SKM-1 treated with dmso at 0.1 percent for 144 hours (cell line): ENCODE measurements around the gene LRCH4.
"Not testable (repeated sequence)": the region's sequence is repeated elsewhere in the genome, so short reads cannot be mapped to it uniquely, and the experiment has no call there.

ENCODE experiments used
- DNase-seq: peaks from one replicate; lab custom pipeline; 2025; ENCODE audit not compliant: unreplicated experiment; lab: John Stamatoyannopoulos, UW

Gene LRCH4

GRCh38 chr7:100546926-100547800, 38.8 kb downstream of the LRCH4 start:
- no peak for DNase-seq

- DNase-seq = no peak
Measured at GRCh38 chr7:100546129-100546925, 39.6 kb downstream of the LRCH4 start.

- DNase-seq = no peak
Measured at GRCh38 chr7:100545360-100546128, 40.4 kb downstream of the LRCH4 start.

GRCh38 chr7:100544967-100545359, 41.0 kb downstream of the LRCH4 start:
- DNase-seq = no peak

GRCh38 chr7:100544386-100544785, 41.5 kb downstream of the LRCH4 start:
- no peak for DNase-seq

- no peak for DNase-seq
Measured at GRCh38 chr7:100543586-100543985, 42.3 kb downstream of the LRCH4 start.

GRCh38 chr7:100541309-100541708, 44.6 kb downstream of the LRCH4 start:
- not testable (repeated sequence) for DNase-seq

- no peak for DNase-seq
Measured at GRCh38 chr7:100540073-100540723, 45.7 kb downstream of the LRCH4 start.

GRCh38 chr7:100539436-100540006, 46.4 kb downstream of the LRCH4 start:
- no peak for DNase-seq

GRCh38 chr7:100538654-100539435, 47.1 kb downstream of the LRCH4 start, which contains the start of gene AGFG2:
AGFG2 (plus strand) TSS chr7:100539203; CDS start chr7:100539347, 144 bp downstream.
- DNase-seq = peak; percentile 100

GRCh38 chr7:100538348-100538653, 47.6 kb downstream of the LRCH4 start:
- no peak for DNase-seq

GRCh38 chr7:100536695-100537094, 49.2 kb downstream of the LRCH4 start:
- DNase-seq = not testable (repeated sequence)

GRCh38 chr7:100535982-100536381, 49.9 kb downstream of the LRCH4 start:
- not testable (repeated sequence) for DNase-seq

GRCh38 chr7:100532165-100533022, 53.5 kb downstream of the LRCH4 start:
- no peak for DNase-seq

GRCh38 chr7:100528108-100528866, 57.6 kb downstream of the LRCH4 start:
- DNase-seq = not testable (repeated sequence)
